ENCODE results near the gene TMEM218. TPM values are rescaled to one million over a fixed set of nuclear protein-coding genes. Genes with fewer than 3 reads are reported as not detected.

The TMEM218 gene
- total RNA-seq, 1 donor from 2014 or later = 30.4 TPM

DNA sequence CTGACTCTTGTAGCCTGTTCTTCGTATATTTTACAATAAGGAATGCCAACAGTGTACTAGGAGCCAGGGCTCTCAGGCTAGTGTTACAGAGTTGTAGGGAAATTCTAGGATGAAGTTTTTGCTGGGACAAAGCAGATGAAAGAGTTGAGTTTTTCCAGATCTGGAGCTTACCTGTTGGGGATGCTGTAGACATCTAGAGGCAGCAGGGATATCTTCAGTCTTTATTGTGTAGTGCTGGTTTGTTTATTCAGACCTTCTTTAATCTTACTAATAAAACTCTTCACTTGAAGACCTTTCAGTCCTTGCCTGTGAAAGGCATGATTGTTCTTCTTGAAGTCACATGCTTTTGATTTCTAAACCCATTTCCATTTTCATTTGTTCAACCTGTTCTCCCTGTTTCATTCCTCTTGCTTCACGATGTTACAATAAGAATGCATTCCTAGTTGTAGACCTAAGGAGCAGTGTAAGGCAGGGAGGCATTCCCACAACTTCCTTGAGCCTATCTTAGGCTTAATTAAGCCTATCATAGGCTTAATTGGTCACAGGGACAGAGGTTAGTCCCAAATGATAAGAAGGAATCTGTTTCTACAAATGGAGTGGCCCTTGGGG is 56.2 kb downstream of the TMEM218 start:
- Mint-ChIP-seq H3K36me3 (ENCODE audit: low read depth) (no peaks in the 10 kb centered on the region), H3K27me3 (ENCODE audit: low read depth) (peaks cover 2% of the 10 kb centered on the region), H3K9me3 (no peaks in the 10 kb centered on the region), H3K4me3 (no peak overlapping the region), H3K4me1 (no peaks in the 10 kb centered on the region), H3K27ac (ENCODE audit: unreplicated experiment) (no peak overlapping the region)
- no peak for TF ChIP-seq CTCF (conservative IDR thresholded peaks at IDR 0.05)
- DNase-seq (ENCODE audit: low read depth, low spot score) = no peak

- Mint-ChIP-seq H3K27me3 (ENCODE audit: low read depth) (no peaks in the 10 kb centered on the region), H3K4me3 (no peak overlapping the region), H3K9me3 (no peaks in the 10 kb centered on the region), H3K36me3 (ENCODE audit: low read depth) (no peaks in the 10 kb centered on the region), H3K27ac (ENCODE audit: unreplicated experiment) (no peak overlapping the region), H3K4me1 (no peaks in the 10 kb centered on the region)
- DNase-seq (ENCODE audit: low read depth, low spot score) = no peak
- TF ChIP-seq CTCF (conservative IDR thresholded peaks at IDR 0.05) = no peak
Observed at GRCh38 chr11:125053167-125053566, 58.3 kb downstream of the TMEM218 start.

DNA sequence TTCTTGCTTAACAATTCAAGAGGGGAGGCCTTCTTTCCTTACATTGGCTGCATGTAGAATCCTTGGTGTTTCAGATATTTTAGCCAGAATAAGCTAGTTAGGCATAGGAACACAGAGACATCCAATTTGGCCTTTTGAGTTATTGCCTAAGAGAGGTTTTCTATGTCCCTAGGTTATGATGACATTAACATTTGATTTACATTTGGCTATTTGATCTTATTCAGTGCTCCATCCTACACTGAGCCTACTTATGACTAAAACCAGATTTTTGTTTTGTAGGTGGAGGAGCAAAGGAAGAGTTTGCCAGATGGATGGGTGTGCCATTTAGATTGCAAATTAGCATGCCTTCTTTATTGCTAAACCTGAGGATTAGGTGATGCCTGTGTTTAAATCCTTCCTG is 59.4 kb downstream of the TMEM218 start:
- Mint-ChIP-seq H3K9me3 (no peaks in the 10 kb centered on the region), H3K36me3 (ENCODE audit: low read depth) (no peaks in the 10 kb centered on the region), H3K4me3 (no peak overlapping the region), H3K27me3 (ENCODE audit: low read depth) (no peaks in the 10 kb centered on the region), H3K4me1 (no peaks in the 10 kb centered on the region), H3K27ac (ENCODE audit: unreplicated experiment) (no peak overlapping the region)
- no peak for TF ChIP-seq CTCF (conservative IDR thresholded peaks at IDR 0.05)
- DNase-seq (ENCODE audit: low read depth, low spot score) = no peak

DNA sequence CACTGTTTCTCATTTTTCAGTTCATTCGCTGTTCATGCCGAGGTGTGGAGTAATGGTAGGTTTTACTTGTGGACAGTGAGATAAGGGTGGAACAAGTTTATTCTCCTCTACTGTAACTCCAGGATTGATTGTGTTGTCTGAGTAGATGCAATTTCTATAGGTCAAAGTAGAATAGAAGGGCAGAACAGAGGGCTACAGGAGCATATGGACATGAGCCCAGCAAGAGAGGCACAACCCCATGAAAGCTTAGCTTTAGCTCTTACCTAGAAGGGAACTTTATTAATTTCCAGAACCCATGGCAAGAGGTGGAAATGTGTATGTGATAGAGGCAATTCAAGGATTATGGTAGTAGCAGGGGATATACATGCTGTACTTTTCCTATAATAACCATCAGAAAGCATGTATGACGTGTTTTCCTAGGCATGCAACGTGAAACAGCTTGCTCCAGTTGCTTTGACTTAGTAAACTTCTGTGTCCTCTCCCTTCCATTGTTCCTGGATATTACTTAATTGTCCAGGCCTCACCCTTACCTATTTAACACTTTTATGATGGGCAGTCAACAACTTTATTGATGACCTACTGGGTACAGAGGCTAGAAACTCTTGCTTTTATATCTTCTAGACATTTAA is 62.1 kb downstream of the TMEM218 start:
- no peak for DNase-seq (ENCODE audit: low read depth, low spot score)
- Mint-ChIP-seq H3K36me3 (ENCODE audit: low read depth) (no peaks in the 10 kb centered on the region), H3K4me1 (no peaks in the 10 kb centered on the region), H3K27me3 (ENCODE audit: low read depth) (no peaks in the 10 kb centered on the region), H3K27ac (ENCODE audit: unreplicated experiment) (no peak overlapping the region), H3K9me3 (no peaks in the 10 kb centered on the region), H3K4me3 (no peak overlapping the region)
- TF ChIP-seq CTCF (conservative IDR thresholded peaks at IDR 0.05) = no peak

Other genes with a start within 250 kb of the TMEM218 start
- gene ROBO3, start 246.2 kb downstream of the TMEM218 start, total RNA-seq = 17.8 and 19.7 TPM in 2 replicates
- gene ROBO4, start 213.8 kb downstream of the TMEM218 start, total RNA-seq = 0.05 and 0.07 TPM in 2 replicates
- gene HEPN1, start 192.4 kb downstream of the TMEM218 start, total RNA-seq = not detected in 2 replicates
- gene HEPACAM, start 175.6 kb downstream of the TMEM218 start, total RNA-seq = 0.11 TPM in 1 of 2 replicates, not detected in the other
- gene CCDC15, start 157.4 kb downstream of the TMEM218 start, total RNA-seq = 6.1 and 7.1 TPM in 2 replicates
- 0.98 and 1.2 TPM in 2 replicates for gene SLC37A2, start 48.3 kb downstream of the TMEM218 start, total RNA-seq
- 21.5 and 23.5 TPM in 2 replicates for gene PKNOX2, start 53.1 kb upstream of the TMEM218 start, total RNA-seq

Data from neural crest cell (in vitro differentiated cells).